Muscle layer of duodenum (tissue), 2 donors: Measurements from ENCODE around the gene ZNF618.

Experiments used
- H3K27ac ChIP-seq: one replicate; pipeline ENCODE4 v1.7.0; 2013; ENCODE audit warnings: mild to moderate bottlenecking, low read length
- H3K27me3 ChIP-seq: one replicate; pipeline ENCODE4 v1.7.0; 2013; ENCODE audit warnings: low read depth, mild to moderate bottlenecking, control low read depth, low read length
- H3K36me3 ChIP-seq, 2 donors: one replicate each; pipeline ENCODE4 v1.7.0; 2013; ENCODE audit warnings: low read length in 2 of 2, control low read depth in 1 of 2, mild to moderate bottlenecking in 1 of 2; ENCODE audit not compliant: insufficient read depth in 2 of 2, control insufficient read depth in 1 of 2
- H3K4me1 ChIP-seq, 2 donors: one replicate each; pipeline ENCODE4 v1.7.0; 2013; ENCODE audit warnings: low read length in 2 of 2, mild to moderate bottlenecking in 2 of 2, control low read depth in 1 of 2, moderate library complexity in 1 of 2; ENCODE audit not compliant: insufficient read depth in 2 of 2, control insufficient read depth in 1 of 2
- H3K4me3 ChIP-seq, 2 donors: one replicate each; pipeline ENCODE4 v1.7.0; 2013; ENCODE audit warnings: low read length in 2 of 2, low read depth in 1 of 2, mild to moderate bottlenecking in 1 of 2
- H3K9me3 ChIP-seq, 2 donors: one replicate each; pipeline ENCODE4 v1.7.0; 2013; ENCODE audit warnings: low read length in 2 of 2, control low read depth in 1 of 2, mild to moderate bottlenecking in 1 of 2; ENCODE audit not compliant: control insufficient read depth in 1 of 2
- donor health status: healthy.

Gene ZNF618

DNA sequence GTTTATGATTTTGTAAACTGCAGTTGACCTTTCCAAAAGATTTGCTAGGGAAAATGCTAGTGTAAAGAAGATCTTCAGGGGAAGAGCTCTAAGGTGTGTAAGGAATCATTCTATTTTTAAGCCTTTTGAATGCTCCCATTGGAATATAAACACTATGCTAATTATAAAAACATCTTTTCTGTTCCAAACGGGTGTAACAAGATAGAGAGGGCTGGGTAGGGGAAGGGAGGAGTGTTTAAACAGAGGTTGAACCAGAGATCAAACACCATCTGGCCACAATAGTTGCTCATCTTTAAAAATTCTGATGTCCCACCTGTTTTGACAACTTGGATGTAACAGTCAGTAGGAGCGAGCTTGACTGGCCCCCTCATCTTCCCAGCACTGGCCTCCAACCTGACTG is 38.4 kb downstream of the ZNF618 start:
- Histone ChIP-seq H3K27ac (no peak overlapping the region), H3K9me3 (no peaks in the 10 kb centered on the region), H3K36me3 (no peaks in the 10 kb centered on the region), H3K4me1 (peaks cover 0 to 2% of the 10 kb centered on the region in 2 donors), H3K27me3 (no peaks in the 10 kb centered on the region), H3K4me3 (no peak overlapping the region)

DNA sequence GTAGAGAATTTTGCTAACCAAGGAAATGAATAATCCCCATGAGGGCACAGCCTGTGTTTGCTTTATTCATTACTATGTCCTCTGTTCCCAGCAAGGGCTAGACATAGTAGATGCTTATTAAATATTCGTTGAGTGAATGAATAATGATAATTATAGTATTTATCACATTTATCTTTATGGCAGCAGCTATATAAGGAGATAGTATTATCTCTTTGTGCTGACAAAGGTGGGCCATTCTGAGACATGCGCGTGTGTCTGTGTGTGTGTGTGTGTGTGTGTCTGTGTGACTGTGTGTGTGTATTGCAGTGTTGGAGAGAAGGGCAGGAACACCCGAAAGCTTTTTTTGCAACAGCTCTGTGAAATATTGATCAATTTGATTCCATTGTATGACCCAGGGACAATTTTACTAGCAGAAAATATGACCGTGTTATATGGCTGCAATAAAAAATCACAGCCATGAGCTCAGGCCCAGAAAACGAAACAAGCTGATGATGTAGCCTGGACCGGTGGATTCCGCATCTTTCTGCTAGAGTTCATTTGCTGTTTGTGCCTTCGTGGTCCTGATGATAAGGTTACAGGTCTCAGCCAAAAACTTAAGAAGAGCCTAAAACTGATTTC is 39.8 kb downstream of the ZNF618 start:
- no peaks in the 10 kb centered on the region for H3K9me3 ChIP-seq
- no peaks in the 10 kb centered on the region for H3K36me3 ChIP-seq
- no peaks in the 10 kb centered on the region for H3K27me3 ChIP-seq
- no peak overlapping the region for H3K27ac ChIP-seq
- peaks cover 0 to 2% of the 10 kb centered on the region in 2 donors for H3K4me1 ChIP-seq
- H3K4me3 ChIP-seq: no peak overlapping the region

DNA sequence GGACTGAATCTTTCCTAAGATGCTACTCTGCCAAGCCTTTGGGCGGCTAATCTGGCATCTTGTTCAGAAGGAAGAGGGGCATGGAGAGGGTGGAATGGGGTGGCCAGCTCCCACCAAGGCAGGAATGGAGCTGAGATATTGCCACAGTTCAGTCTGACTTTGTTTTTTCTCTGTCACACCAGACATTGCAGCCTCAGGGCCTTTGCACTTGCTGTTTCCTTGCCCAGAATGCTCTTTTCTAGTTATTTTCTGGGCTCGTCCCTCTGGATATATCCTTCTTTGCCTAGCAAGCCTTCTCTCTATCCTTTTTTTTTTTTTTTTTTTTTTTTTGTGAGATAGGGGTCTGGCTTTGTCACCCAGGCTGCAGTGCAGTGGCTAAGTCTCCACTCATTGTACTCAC is 40.8 kb downstream of the ZNF618 start:
- H3K4me3 ChIP-seq: no peak overlapping the region
- no peaks in the 10 kb centered on the region for H3K9me3 ChIP-seq
- no peak overlapping the region for H3K27ac ChIP-seq
- no peaks in the 10 kb centered on the region for H3K27me3 ChIP-seq
- H3K36me3 ChIP-seq: no peaks in the 10 kb centered on the region
- peaks cover 0 to 2% of the 10 kb centered on the region in 2 donors for H3K4me1 ChIP-seq

DNA sequence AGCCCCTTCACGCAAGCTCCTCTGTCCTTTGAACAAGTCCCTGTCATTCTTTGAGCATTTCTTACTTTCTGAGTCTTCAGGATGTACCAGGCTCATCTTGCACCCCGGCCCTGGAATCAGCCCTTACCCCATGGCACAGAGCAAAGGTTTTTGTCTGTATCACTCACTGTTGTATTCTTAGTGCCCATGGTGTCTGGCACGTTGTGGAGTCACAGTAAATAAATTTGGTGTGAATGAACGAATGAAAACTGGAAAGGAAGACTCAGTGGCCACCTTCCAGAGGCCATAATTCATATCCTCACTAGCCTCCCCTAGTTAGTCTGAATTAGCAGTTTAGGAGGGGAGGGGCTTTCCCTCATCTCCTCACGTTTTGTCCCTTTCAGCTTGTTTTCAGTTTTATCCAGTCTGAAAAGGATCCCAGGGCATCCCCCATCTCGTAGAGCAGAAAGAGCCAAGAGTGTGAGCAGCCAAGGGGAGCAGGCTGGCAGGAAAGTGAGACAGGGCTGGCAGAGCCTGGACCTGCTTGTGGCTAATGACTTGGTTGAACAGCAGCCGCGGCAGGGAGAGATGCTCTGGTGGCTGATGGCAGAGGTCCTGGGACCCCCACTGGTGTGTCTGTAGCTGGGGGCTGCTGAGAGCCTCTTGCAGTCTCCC is 42.7 kb downstream of the ZNF618 start:
- peaks cover 0 to 2% of the 10 kb centered on the region in 2 donors for H3K4me1 ChIP-seq
- H3K9me3 ChIP-seq: peaks cover 0 to 12% of the 10 kb centered on the region in 2 donors
- no peaks in the 10 kb centered on the region for H3K27me3 ChIP-seq
- no peak overlapping the region for H3K4me3 ChIP-seq
- H3K36me3 ChIP-seq: no peaks in the 10 kb centered on the region
- H3K27ac ChIP-seq: no peak overlapping the region

DNA sequence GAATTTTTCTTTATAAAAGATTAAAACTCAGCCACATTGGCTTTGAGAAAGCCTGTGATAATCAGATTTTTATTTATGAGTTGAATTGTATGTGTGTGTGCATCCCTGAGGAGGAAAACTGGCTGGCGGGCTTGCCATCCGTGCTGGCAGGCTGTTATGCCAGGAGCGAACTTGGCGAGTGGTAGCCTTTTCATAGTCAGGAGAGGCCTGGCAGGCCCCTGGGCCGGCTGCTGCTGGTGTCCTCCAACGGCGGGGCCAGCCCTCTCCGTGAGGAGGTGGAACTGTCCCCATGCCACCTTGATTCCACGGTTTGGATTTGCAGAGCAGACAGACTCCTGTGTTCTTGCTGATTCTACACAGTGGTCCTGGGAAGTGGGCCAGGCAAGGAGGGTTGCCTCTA is 43.3 kb downstream of the ZNF618 start:
- H3K27ac ChIP-seq: no peak overlapping the region
- no peak overlapping the region for H3K4me3 ChIP-seq
- H3K27me3 ChIP-seq: no peaks in the 10 kb centered on the region

DNA sequence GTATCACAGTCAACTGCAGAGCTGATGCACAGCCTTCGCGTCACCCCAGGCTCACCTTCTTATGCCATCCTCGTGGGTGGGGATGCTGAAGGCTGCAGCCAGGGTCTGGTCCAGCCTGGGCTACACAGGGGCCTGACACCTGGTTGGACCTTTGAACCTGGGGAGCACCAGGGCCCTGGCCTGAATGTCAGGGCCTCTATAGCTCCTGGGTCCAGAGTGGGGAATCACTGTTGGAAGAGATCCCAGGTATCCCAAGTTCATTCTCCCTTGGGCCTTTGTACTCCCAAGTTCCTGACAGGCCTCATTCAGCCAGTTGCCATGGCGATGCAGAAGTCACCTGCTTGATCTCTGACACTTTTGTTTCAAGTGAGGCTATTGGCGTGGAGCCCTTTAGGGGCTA is 43.8 kb downstream of the ZNF618 start:
- peaks cover 0 to 12% of the 10 kb centered on the region in 2 donors for H3K9me3 ChIP-seq
- H3K4me3 ChIP-seq: no peak overlapping the region
- no peaks in the 10 kb centered on the region for H3K27me3 ChIP-seq
- H3K4me1 ChIP-seq: no peaks in the 10 kb centered on the region
- no peaks in the 10 kb centered on the region for H3K36me3 ChIP-seq
- no peak overlapping the region for H3K27ac ChIP-seq

More for the DNA sequence above, 43.3 kb downstream of the ZNF618 start:
- Histone ChIP-seq H3K36me3 (no peaks in the 10 kb centered on the region), H3K4me1 (no peaks in the 10 kb centered on the region), H3K9me3 (peaks cover 0 to 12% of the 10 kb centered on the region in 2 donors)

DNA sequence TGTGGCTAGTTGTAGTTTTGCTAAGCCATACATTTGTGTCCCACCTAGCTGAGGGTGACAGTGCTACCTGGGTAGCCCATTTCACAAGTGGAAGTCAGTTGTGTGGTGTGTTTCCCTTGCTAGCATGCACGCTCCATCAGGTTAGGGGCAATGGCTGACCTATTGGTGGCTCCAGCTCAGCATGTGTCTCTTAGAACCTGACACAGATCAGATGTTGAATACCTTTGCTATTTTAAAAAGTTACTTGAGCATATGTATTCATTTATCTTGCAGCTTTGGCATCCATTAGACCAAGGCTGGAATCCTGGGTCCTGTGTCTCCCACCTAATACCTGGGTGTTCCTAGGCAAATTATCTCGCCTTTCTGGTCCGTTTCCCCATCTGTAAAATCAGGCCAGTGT is 44.8 kb downstream of the ZNF618 start:
- Histone ChIP-seq H3K27ac (no peak overlapping the region), H3K4me3 (no peak overlapping the region), H3K36me3 (no peaks in the 10 kb centered on the region), H3K27me3 (no peaks in the 10 kb centered on the region), H3K9me3 (peaks cover 0 to 12% of the 10 kb centered on the region in 2 donors), H3K4me1 (no peaks in the 10 kb centered on the region)

DNA sequence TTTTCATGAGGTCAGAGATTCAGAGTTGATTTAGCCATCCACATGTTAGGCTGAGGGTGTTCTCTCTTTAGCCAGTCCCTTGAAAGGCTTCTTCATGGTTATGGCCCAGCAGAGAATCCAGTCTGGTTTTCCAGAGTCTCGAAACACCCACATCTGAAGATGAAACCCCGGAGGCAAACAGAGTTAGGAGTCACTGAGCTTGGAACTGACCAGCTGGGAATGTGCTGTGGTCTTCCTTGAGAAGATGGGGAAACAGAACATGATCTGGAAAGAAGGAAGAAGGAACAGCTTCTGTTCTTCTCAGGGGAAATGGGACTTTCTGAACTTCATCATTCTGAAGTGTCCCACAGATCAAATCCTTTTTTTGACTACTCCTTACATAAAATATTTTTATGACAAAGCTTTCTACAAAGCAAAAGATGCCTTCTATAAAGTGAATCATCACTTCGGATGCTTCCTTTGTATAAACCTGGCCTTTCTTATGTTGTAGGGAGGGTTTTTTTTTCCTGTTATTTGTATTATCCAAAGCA is 45.4 kb downstream of the ZNF618 start:
- Histone ChIP-seq H3K27me3 (no peaks in the 10 kb centered on the region), H3K4me1 (no peaks in the 10 kb centered on the region), H3K27ac (no peak overlapping the region), H3K9me3 (peaks cover 0 to 12% of the 10 kb centered on the region in 2 donors), H3K36me3 (no peaks in the 10 kb centered on the region), H3K4me3 (no peak overlapping the region)

DNA sequence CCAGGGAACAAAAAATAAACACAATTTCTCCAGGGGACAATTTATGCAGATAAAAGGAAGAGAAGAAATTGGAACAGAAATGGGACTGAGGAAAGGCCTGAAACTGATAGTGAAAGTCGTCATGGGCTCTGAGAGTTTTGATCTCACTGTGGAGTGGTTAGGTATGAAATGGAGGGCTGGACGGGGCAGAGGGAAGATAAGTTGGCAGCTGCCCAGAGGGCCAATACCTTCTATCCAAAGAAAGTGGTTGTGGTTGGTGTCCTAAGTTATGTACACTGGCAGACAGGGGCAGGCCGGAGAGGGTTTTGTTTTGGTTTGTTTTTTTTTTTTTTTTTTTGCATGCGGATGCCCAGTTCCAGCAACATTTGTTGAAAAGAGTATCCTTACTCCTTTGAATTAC is 46.1 kb downstream of the ZNF618 start:
- H3K9me3 ChIP-seq: peaks cover 0 to 12% of the 10 kb centered on the region in 2 donors
- no peaks in the 10 kb centered on the region for H3K36me3 ChIP-seq
- no peaks in the 10 kb centered on the region for H3K27me3 ChIP-seq
- no peak overlapping the region for H3K27ac ChIP-seq
- H3K4me1 ChIP-seq: no peaks in the 10 kb centered on the region
- no peak overlapping the region for H3K4me3 ChIP-seq

DNA sequence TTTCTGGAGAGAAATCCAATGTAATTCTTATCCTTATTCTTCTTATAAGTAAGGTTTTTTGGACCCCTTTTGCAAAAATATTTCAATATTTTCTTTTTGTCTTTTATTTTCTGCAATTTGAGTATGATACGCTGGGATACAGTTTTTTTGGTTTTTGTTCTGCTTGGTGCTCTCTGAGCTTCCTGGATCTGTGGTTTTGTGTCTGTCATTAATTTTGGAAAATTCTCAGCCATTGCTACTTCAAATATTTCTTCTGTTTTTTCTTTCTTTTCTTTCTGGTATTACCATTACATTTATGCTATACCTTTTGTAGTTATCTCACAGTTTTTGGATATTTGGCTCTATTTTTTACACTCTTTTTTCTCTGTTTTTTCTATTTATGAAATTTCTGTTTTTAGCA is 50.1 kb downstream of the ZNF618 start:
- peaks cover 6 to 16% of the 10 kb centered on the region in 2 donors for H3K9me3 ChIP-seq
- no peaks in the 10 kb centered on the region for H3K36me3 ChIP-seq
- H3K4me3 ChIP-seq: no peak overlapping the region

DNA sequence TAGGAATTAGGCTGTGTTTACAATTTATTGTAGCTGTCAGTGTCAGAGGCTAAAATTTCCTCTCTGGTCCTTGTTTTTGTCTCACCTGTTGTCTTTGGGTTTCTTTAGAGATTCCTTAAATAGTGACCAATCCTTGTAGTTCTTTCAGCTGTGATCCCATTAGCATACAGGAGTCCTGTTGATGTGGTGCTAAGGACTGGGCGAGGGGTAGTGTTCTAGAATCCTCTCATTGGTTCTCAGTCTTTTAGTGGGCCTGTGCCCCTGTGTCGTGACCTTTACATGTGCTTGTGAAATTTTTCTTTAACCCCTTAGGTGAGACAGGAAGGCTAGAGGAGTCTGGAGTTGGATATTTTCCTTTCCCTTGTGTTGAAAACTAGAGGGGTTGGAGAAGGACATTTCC is 51.2 kb downstream of the ZNF618 start:
- Histone ChIP-seq H3K27ac (no peak overlapping the region), H3K4me3 (no peak overlapping the region), H3K27me3 (no peaks in the 10 kb centered on the region), H3K4me1 (no peaks in the 10 kb centered on the region), H3K36me3 (no peaks in the 10 kb centered on the region), H3K9me3 (peaks cover 6 to 16% of the 10 kb centered on the region in 2 donors)

More for the DNA sequence above, 50.1 kb downstream of the ZNF618 start:
- no peaks in the 10 kb centered on the region for H3K27me3 ChIP-seq
- no peak overlapping the region for H3K27ac ChIP-seq
- H3K4me1 ChIP-seq: no peaks in the 10 kb centered on the region
